Right atrium auricular region (tissue), 2 donors: ENCODE data around the gene ADGRG3. TPM values are rescaled to one million over a fixed set of nuclear protein-coding genes. Genes with fewer than 3 reads are reported as not detected.

Experiments
- DNase-seq: peaks from one replicate; pipeline ENCODE4 v3.0.0-alpha.2; 2019; ENCODE audit warnings: low spot score
- H3K27ac ChIP-seq, 2 donors: fragments of 200-600 bp; sonication (generic); 1 replicate in 1 of 2; 2 replicates in 1 of 2; pipeline ENCODE4 v1.5.1; 2016 to 2019
- H3K27me3 ChIP-seq, 2 donors: fragments of 200-600 bp; sonication (generic); one replicate each; pipeline versions ENCODE4 v1.5.1 to v1.6.0; 2017 to 2019
- H3K36me3 ChIP-seq: fragments of 200-600 bp; sonication (generic); one replicate; pipeline ENCODE4 v1.5.1; 2016
- H3K4me1 ChIP-seq, 2 donors: fragments of 200-600 bp; sonication (generic); one replicate each; pipeline versions ENCODE4 v1.5.1 to v1.6.0; 2017 to 2019
- H3K4me3 ChIP-seq, 2 donors: fragments of 200-600 bp; sonication (generic); 1 replicate in 1 of 2; 2 replicates in 1 of 2; pipeline ENCODE4 v1.5.1; 2017 to 2019; ENCODE audit warnings: mild to moderate bottlenecking in 1 of 2, moderate library complexity in 1 of 2
- H3K9me3 ChIP-seq, 2 donors: fragments of 200-600 bp; sonication (generic); one replicate each; pipeline ENCODE4 v1.5.1; 2019
- total RNA-seq, 2 donors: library from RNA; depleted of rRNA; stranded (reverse); fragments of >200 nt; gene quantifications; one replicate each; pipeline ENCODE4 v1.1.0, GENCODE V29; 2016
- TF ChIP-seq, protein P1 (sequence below), 2 donors: fragments of 200-600 bp; sonication (generic); IDR thresholded peaks; one replicate each; pipeline ENCODE4 v1.5.1; 2019; ENCODE audit warnings: antibody characterized with exemption in 2 of 2

Gene ADGRG3
- total RNA-seq, 2 donors from 2014 or later = 0.75 to 1.0 TPM

DNA sequence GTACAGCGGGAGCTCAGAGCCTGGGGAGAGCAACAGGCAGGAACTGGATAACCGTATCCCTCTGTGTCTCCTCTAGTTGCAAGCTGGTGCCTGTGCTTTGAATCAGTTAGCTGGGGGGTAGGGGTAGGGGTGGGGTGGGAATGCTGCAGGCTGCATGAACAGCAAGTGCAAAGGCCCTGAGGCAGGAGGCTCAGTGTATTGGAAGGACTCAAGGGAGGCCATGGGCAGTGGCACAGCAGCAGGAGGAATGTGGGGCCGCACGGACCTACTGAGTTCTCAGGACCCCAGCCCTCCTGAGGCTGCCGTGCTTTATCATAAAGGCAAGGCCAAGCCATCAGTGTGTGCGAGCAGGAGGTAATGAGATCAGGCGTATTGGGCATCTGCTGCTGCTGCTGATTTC is 70.7 kb downstream of the ADGRG3 start:
- no peaks in the 10 kb centered on the region for H3K36me3 ChIP-seq
- no peaks in the 10 kb centered on the region for H3K27me3 ChIP-seq
- DNase-seq = no peak
- TF ChIP-seq, protein P1, sequence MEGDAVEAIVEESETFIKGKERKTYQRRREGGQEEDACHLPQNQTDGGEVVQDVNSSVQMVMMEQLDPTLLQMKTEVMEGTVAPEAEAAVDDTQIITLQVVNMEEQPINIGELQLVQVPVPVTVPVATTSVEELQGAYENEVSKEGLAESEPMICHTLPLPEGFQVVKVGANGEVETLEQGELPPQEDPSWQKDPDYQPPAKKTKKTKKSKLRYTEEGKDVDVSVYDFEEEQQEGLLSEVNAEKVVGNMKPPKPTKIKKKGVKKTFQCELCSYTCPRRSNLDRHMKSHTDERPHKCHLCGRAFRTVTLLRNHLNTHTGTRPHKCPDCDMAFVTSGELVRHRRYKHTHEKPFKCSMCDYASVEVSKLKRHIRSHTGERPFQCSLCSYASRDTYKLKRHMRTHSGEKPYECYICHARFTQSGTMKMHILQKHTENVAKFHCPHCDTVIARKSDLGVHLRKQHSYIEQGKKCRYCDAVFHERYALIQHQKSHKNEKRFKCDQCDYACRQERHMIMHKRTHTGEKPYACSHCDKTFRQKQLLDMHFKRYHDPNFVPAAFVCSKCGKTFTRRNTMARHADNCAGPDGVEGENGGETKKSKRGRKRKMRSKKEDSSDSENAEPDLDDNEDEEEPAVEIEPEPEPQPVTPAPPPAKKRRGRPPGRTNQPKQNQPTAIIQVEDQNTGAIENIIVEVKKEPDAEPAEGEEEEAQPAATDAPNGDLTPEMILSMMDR (IDR thresholded peaks at IDR 0.05) = no peak
- no peaks in the 10 kb centered on the region for H3K9me3 ChIP-seq
- no peak overlapping the region for H3K4me3 ChIP-seq
- H3K4me1 ChIP-seq = peaks cover 0 to 21% of the 10 kb centered on the region in 2 donors
- no peak overlapping the region for H3K27ac ChIP-seq

Other genes with a start within 250 kb of the ADGRG3 start
- 10 to 100 TPM; 33.0 to 34.4 TPM for gene CIAPIN1, start 220.9 kb upstream of the ADGRG3 start, total RNA-seq
- gene COQ9, start 220.8 kb upstream of the ADGRG3 start, total RNA-seq = 100 to 1,000 TPM; 106 to 153 TPM
- gene POLR2C, start 205.6 kb upstream of the ADGRG3 start, total RNA-seq = 10 to 100 TPM; 76.8 to 86.3 TPM
- gene DOK4, start 181.8 kb upstream of the ADGRG3 start, total RNA-seq = 10 to 100 TPM; 15.2 to 34.2 TPM
- 10 to 100 TPM; 11.2 to 15.1 TPM for gene CCDC102A, start 131.7 kb upstream of the ADGRG3 start, total RNA-seq
- under 1 TPM; 0.08 to 0.44 TPM for gene ADGRG5, start 125.7 kb upstream of the ADGRG3 start, total RNA-seq
- 10 to 100 TPM; 12.6 to 25.5 TPM for gene ADGRG1, start 39.7 kb upstream of the ADGRG3 start, total RNA-seq
- not detected for gene DRC7, start 26.5 kb downstream of the ADGRG3 start, total RNA-seq
- 10 to 100 TPM; 11.7 TPM for gene KATNB1, start 67.5 kb downstream of the ADGRG3 start, total RNA-seq
- gene KIFC3, start 134.2 kb downstream of the ADGRG3 start, total RNA-seq = 10 to 100 TPM; 40.6 to 59.5 TPM